ENCODE measurements around the gene ANXA4.
A peak's percentile ranks its signal among the peaks of the same experiment; 100 is the strongest.
"Not testable (repeated sequence)": the region's sequence is repeated elsewhere in the genome, so short reads cannot be mapped to it uniquely, and the experiment has no call there.

The ANXA4 gene

DNA sequence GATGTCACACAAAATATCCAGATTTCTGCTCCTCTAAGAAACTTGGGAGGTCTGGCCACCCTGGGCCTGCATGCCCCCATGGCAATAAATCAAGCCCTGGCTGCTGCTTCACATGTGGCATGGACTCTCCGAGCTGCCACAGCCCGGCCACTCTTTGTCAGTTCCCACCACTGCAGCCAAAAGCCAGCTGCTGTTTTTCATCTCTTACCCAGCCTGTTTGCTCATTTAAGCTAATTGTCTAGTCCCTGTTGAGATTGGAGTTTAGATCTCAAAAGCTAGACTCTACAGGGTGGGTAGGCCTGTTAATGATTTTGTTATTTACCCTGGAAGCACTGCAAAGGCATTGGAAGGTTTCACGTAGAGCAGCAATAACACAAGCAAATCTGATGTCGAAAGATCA is 20.9 kb upstream of the ANXA4 start:
- DNase-seq = no peak

DNA sequence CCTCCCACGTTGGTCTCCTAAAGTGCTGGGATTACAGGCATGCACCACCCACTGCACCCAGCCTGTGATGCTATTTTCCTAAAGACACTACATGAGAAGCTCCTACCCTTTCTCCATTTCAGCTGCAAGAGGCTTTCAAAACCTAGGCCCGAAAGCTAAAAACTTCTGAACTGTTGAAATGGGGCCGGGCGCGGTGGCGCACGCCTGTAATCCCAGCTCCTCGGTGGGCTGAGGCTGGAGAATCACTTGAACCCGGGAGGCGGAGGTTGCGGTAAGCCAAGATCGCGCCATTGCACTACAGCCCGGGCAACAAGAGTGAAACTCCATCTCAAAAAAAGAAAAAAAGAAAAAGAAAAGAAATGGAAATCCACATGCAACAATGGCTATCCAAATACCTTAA is 18.1 kb upstream of the ANXA4 start:
- DNase-seq = no peak

GRCh38 chr2:69724540-69725159 is 17.3 kb upstream of the ANXA4 start:
- peak; percentile 77 to 79 for DNase-seq

DNA sequence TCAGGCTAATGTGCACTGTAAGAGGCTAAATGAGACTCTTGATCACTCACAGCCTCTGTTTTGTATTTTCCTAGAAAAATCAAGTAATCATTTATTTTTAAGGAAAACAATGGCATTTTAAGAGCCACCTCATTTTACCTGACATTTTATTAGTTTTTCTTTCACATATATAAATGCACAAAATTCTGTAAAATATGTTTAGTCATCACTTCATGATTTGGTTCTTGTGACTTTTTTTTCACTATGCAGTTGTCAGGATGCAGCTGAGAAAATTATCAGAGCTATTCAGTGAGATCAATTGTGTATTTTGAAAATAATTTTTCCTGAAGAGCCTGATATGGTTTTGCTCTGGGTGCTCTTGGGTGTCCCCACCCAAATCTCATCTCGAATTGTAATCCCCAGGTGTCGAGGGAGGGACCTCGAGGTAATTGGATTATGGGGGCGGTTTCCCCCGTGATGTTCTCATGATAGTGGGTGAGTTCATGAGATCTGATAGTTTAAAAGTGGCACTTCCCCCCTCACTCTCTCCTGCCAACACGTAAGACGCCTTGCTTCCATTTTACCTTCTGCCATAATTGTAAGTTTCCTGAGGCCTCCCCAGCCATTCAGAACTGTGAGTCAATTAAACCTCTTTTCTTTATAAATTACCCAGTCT is 16.1 kb upstream of the ANXA4 start:
- DNase-seq = no peak

DNA sequence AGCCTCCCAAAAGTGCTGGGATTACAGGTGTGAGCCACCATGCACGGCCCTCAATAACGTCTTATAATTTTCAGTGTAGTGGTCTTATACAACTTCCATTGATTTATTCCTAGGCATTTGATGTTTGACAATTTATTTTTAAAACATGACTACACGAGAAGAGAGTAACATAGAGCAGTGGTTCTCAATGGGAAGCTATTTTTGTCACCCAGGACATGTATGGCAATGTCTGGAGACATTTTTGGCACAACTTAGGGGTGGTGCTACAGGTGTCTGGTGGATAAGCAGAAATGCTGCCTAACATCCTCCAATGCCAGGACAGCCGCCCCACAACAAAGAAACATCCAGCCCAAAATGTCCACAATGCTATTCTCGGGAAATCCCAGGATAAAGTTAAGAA is 12.7 kb upstream of the ANXA4 start:
- DNase-seq = no peak

DNA sequence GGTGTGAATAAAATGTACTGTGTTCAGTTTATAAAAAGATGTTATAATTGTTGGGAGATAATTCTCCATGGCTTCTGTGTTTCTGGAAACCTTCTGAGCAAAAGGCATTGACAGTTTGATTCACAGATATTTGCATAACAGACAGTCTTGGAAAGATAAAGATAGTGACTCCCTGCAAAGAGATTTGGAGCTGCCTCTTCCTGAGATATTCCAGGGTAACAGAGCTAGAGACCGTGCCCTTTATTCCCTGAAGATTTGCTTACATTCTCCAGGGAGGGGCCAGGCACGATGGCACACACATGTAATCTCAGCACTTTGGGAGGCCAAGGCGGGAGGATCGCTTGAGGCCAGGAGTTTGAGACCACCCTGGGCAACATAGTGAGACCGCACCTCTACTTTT is 12.2 kb upstream of the ANXA4 start:
- no peak for DNase-seq

GRCh38 chr2:69731147-69731970 is 10.6 kb upstream of the ANXA4 start:
- DNase-seq = no peak

DNA sequence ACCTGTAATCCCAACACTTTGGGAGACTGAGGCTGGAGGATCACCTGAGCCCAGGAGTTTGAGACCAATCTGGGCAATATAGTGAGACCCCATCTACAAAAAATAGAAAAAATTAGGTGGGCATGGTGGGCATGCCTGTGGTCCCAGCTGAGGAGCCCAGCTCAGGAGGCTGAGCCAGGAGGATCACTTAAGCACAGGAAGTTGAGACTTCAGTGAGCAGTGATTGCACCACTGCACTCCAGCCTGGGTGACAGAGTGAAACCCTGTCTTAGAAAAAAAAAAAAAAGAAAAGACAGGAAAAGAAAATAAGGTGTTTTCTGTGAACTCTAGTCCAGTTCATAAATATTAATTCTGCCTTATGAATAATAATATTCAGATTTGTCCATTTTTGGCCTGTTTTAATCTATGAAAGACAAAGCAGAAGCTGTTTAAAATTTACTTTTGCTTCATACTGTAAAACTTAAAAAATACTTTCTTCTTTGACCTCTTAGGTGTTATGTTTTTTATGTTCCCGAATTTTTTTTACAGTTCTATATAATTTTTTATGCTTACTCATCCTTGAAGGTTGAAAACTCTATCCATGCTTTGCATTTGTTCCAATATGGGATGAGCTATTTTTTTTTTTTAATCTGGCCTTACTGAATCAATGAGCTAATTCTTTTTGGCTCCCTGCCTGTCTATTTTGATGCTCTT is 8.4 kb upstream of the ANXA4 start:
- DNase-seq = no peak

DNA sequence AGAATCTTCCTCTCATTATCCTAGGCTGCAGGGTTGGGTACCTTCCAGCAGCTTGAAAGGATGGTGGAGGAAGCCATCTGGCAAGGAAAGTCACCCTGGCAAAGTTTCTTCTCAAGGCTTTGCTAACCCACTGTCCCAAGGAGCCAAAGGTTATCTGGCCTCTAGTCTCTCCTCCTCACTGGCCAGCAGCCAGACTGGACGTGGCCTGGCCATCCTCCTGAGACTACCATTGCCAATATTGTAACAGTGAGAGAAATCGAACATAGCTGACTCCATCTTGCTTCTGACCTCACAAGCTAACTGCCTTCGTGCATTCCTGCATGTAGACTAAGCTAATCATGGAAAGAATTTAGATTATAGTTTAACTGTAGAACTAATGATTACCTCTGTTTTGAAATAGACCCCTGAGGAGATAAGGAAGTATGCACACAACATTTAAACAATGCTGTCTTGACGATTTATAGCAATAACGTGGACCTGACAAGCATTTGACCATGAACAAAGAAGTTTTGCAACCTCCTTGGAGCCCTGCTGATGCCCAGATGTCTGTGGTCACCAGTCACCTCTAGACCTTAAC is 7.8 kb upstream of the ANXA4 start:
- no peak for DNase-seq

DNA sequence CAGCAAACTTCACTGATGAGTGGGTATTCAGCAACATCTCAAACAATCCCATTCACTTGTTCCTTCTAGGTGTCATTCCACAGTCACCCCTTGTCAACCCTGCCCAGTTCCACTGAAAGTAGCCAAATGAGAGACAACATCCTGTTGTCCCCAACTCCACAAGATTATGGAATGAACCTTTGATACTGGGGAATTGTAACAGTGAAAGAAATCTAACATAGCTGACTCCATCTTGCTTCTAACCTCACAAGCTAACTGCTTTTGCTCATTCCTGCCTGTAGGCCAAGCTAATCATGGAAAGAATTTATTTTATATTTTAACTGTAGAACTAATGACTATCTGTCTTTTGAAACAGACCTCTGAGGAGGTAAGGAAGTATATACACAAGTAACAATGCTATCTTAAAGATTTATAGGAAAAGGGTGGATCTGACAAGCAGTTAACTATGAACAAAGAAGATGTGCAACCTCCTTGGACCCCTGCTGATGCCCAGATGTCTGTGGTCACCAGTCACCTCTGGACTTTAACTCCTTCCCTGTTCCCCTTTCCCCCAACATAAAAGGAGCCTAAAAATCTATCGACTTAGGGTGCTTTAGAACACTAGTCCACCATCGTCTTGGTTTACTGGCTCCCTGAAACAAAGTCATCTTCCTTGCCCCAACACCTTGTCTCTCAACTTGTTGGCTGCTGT is 6.9 kb upstream of the ANXA4 start:
- no peak for DNase-seq

DNA sequence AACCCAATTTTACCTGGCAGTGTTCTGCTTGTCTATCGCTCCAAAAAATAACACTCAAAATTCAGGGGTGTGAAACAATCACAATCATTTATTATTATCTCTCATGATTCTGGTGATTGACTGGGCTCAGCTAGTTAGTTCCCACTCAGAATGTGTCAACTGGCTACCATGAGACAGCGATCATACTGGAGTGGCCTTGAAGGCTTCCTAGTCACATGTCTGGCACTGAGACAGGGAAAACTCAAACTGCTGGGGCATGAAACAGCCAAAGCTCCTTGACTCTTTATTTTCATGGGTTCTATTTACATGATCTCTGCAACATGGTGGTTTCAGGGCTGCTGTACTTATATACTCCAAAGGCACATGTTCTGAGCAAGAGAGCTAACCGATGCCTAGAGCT is 6.2 kb upstream of the ANXA4 start:
- DNase-seq = no peak

DNA sequence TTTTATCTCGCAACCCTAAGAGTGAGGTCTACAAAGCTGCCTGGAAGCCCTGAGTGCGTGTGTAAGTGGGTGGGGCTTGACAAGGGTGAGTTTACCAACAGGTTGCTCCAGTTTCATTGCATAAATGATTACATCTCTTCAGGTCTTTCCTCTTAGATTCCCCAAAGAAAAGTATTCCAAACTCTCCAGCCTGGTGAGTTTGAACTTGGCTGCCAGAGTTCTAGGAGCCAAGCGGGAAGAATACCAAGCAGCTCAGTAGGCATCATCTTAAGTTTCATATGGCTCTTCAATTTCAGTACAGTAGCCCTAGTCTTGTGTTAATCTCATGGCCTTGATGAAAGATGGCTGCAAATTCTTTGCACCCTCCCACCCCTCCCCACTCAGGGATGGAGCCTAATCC is 3.8 kb upstream of the ANXA4 start:
- not testable (repeated sequence) for DNase-seq

- no peak for DNase-seq
Measured at GRCh38 chr2:69740502-69740951, 1.4 kb upstream of the ANXA4 start.

DNA sequence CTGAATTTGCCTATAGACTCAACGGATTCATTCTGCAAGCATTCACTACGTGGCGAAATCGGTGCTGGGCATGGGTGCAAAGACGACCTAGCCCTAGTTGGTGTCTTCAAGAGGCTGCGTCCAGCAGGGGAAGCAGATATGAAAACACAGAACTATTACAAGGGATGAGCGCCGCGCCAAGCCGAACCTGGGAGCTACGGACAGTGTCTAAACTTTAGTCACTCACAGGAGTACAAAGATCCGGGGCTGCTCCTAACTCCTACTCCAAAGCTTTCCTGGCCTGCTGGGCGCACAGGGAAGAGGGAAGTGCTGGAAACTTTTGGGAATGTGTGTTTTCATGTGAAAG is 732 bp upstream of the ANXA4 start:
- no peak for DNase-seq

GRCh38 chr2:69742322-69742952 is 503 bp downstream of the ANXA4 start:
- no peak for DNase-seq

DNA sequence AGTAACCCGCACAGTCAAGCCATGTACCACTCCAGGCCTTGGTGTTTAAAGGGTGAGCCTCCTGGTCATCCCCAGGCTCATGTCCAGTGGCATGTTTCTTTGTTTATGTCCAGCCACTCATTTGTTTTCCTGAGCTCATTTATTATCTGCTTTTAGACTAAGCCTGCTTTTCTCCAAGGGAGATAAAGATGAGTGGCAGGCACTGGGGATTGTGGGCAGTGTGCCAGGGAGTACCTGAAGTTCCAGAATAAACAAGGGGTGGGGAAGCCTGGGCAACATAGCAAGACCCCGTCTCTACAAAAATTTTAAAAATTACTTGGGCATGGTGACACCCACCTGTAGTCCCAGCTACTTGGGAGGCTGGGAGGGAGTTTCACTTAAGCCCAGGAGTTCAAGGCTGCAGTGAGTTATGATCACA is 1.9 kb downstream of the ANXA4 start:
- no peak for DNase-seq

- DNase-seq = no peak
Measured at GRCh38 chr2:69744456-69744855, 2.5 kb downstream of the ANXA4 start.

DNA sequence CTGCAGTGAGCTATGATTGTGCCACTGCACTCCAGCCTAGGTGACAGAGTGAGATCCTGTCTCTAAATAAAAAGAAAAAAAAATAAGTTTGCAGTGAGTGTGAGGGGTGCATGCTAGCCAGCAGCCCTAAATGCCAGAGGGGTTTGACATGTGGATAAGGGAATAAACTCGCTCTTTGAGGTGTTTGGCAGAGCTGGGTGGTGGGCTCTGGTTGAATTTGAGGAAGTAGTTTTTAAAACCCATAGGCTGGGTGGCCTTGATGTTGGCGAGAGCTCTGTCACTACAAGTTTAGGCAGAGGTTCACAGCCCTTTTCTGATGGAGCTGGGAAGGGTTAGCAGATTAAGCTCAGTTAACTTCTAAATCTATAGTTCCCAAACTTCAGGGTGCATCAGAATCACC is 3.1 kb downstream of the ANXA4 start:
- no peak for DNase-seq

GRCh38 chr2:69750246-69750645 is 8.3 kb downstream of the ANXA4 start:
- DNase-seq = no peak

DNA sequence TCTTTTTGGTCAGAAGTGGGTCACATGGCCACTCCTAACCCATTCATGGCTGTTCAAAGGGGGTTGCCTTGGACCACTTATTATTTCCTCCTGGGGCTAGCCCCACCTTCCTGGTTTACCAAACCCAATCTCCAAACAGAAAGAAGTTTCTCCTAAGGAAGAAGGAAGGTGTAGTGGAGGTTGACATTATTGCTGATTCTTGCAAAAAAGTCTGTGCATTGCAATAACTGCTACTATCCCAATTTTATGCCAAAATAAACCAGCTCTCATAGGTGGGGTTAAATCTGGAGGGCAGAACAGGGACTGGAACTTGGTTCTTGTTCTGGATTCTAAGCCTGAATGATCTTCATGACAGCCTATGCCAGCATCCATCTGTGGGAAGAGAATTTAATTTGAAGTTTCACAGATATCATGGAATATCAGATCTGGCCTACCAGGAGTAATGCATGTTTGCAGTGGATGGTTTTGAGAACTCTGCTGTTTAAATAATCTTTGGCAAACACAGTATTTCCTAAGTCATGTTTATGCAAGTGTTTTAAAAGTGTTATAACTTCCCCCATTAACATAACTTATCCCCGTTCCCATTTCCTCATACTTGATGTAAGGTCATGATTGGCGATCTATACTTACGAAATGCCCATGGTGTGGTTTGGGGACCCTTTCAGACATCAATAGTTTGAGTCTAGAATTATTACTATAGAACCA is 11.9 kb downstream of the ANXA4 start:
- no peak for DNase-seq

DNA sequence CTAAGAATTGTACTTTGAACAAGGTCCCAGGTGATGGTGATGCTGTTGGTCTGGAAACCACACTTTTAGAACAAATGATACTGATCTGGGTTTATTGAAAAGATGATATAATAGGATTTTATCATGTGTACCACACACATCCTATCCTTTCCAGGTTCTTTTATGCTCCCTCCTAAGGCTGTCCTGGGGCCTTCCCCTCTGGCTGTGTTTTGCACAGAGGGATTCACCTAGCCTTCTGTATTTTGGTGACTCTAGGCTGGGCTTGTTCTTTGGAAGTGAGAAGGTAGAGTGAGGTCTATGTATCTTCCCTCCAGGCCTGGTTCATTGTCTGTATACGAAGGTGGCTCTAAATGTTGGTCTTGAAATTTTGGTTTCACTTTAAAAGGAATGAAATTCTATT is 12.7 kb downstream of the ANXA4 start:
- no peak for DNase-seq

Measured in hippocampal formation (tissue), 2 donors.